ENCODE data around the gene NEUROD4. TPM values are rescaled to one million over a fixed set of nuclear protein-coding genes. Genes with fewer than 3 reads are reported as not detected.

Gene NEUROD4
- total and polyA plus RNA-seq, 8 donors = 0.04 TPM; not detected in 6

DNA sequence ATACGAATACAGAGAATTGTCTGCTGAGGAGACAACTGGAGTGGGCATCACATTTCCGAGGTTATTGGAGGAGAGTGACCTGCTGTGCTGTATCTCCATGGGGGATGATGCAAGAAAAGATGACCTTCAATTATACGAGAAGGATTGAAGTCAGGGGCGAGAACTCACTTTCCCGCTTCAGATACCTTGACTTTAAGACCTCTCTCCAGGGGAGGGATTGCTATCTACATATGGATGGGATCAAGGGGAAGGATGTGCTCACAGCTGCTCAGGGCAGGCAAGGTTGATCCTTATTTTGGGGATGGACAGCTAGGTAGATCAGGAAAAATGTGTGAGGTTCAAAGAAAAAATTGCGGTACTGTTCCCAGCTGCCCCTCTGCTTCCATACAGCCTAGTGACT is 24.4 kb downstream of the NEUROD4 start:
- Histone ChIP-seq H3K9me3 (no peaks in the 10 kb centered on the region), H3K4me3 (no peak overlapping the region), H3K27me3 (peaks cover 0 to 18% of the 10 kb centered on the region in 2 donors), H3K27ac (peak overlapping the region in 1 of 2 donors; percentile 14), H3K36me3 (no peaks in the 10 kb centered on the region), H3K4me1 (peaks cover 0 to 26% of the 10 kb centered on the region in 2 donors)
- ATAC-seq (no peak), DNase-seq (no peak)
- TF ChIP-seq, protein P1, sequence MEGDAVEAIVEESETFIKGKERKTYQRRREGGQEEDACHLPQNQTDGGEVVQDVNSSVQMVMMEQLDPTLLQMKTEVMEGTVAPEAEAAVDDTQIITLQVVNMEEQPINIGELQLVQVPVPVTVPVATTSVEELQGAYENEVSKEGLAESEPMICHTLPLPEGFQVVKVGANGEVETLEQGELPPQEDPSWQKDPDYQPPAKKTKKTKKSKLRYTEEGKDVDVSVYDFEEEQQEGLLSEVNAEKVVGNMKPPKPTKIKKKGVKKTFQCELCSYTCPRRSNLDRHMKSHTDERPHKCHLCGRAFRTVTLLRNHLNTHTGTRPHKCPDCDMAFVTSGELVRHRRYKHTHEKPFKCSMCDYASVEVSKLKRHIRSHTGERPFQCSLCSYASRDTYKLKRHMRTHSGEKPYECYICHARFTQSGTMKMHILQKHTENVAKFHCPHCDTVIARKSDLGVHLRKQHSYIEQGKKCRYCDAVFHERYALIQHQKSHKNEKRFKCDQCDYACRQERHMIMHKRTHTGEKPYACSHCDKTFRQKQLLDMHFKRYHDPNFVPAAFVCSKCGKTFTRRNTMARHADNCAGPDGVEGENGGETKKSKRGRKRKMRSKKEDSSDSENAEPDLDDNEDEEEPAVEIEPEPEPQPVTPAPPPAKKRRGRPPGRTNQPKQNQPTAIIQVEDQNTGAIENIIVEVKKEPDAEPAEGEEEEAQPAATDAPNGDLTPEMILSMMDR (IDR thresholded peaks at IDR 0.05) = no peak
- intact Hi-C loops (cut with DNase I) = no loop called here

DNA sequence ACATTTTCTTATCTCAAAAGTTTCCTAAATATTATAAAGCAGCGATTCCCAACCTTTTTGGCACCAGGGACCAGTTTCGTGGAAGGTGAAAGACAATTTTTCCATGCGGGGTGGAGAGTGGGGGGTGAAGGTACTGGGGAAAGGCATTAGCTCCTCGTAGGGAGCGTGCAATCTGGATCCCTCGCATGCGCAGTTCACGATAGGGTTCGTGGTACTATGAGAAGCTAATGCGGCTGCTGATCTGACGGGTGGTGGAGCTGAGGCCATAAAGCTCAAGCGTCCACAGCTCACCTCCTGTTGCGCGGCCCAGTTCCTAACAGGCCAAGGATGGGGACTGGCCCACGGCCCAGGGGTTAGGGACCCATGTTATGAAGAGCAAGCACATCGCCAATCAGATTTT is 29.9 kb downstream of the NEUROD4 start:
- Histone ChIP-seq H3K36me3 (no peaks in the 10 kb centered on the region), H3K9me3 (no peaks in the 10 kb centered on the region), H3K4me3 (no peak overlapping the region), H3K4me1 (no peaks in the 10 kb centered on the region), H3K27ac (no peak overlapping the region), H3K27me3 (no peaks in the 10 kb centered on the region)
- DNase-seq (peak in 1 of 4 donors; percentile 56), ATAC-seq (no peak)
- TF ChIP-seq, protein P1 (IDR thresholded peaks at IDR 0.05) = no peak
- intact Hi-C loops (cut with DNase I) = no loop called here

DNA sequence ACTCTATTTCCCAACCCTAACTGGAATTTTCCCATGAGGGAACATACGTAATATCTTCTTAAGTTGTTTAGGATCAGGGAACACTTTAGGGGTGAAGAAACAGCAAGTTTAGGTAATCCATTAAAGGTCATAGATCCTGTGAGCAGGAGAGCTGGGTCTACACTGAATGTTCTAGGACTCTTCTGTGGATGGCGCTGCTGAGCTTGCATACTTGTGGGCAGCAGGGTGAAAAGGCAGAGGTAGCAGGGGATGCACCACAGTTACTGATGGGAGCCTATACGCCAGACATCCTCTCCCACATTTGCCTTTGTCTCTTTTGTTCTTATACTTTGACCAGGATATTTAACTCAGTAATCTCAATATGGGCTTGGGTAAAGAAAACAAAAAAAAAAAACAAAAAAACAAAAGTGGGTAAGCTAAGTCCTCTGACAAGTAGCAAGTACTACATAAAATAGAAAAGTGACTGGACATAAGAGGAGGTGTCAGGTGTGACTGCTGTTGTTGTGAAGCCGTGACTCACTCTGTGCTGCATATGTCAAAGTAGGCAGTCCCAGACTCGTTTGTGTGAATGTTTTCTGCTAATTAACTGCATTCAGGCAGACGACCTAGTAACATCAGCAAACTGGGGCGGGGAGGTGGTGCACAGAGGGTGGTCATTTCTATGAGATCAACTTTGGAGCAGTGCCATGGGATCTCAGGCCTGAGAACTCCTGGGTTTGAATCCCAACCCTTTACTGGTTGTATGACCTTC is 31.6 kb downstream of the NEUROD4 start:
- no peak for DNase-seq
- no peak overlapping the region for H3K4me3 ChIP-seq
- H3K4me1 ChIP-seq = no peaks in the 10 kb centered on the region
- TF ChIP-seq, protein P1 (IDR thresholded peaks at IDR 0.05) = no peak
- H3K27ac ChIP-seq = no peak overlapping the region
- no peak for ATAC-seq
- H3K36me3 ChIP-seq = no peaks in the 10 kb centered on the region
- H3K9me3 ChIP-seq = no peaks in the 10 kb centered on the region
- H3K27me3 ChIP-seq = no peaks in the 10 kb centered on the region
- intact Hi-C loops (cut with DNase I) = no loop called here

DNA sequence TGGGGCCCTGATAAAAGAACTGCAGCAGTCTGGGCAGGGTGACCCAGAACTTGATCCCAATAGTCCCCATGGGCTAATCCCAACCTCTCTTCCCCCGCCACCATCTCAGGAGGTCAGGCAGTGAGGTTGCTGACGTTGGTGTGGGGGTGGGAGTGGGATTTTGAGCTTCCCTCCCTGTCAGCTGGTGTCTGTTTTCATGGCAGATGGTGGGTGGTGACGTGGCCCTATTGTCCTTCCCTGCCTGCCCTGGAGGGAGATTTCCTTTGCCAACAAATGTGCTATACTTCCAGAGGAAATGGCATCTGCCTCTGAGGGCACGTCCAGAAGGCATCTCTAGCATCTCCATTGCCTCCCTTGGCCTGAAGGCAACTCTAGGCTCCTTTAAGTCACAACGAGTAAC is 37.7 kb downstream of the NEUROD4 start:
- H3K9me3 ChIP-seq = no peaks in the 10 kb centered on the region
- TF ChIP-seq, protein P1 (IDR thresholded peaks at IDR 0.05) = no peak
- H3K27ac ChIP-seq = no peak overlapping the region
- ATAC-seq (no peak), DNase-seq (no peak)
- no peak overlapping the region for H3K4me3 ChIP-seq
- H3K4me1 ChIP-seq = no peaks in the 10 kb centered on the region
- peaks cover 5 to 9% of the 10 kb centered on the region in 2 donors for H3K27me3 ChIP-seq
- H3K36me3 ChIP-seq = no peaks in the 10 kb centered on the region
- intact Hi-C loops (cut with DNase I) = no loop called here

DNA sequence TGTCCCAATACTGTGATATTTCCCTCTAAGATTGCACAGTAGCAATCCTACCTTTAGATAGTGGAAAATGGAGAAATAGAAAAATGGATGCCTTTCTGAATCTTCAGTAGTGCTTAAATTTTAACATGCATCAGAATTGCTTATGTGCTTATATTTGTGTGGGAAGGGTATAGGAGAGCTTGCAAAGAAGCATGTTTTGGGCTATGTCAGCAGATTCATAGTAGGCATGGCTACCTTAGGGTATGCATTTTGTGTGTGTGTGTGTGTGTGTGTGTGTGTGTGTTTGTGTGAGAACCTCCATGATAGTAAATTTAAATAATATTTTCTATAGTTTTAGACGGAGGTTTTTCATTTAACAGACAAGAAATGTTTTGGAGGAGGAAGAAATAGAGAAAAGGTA is 38.3 kb downstream of the NEUROD4 start:
- no peak overlapping the region for H3K27ac ChIP-seq
- no peaks in the 10 kb centered on the region for H3K36me3 ChIP-seq
- no peak overlapping the region for H3K4me3 ChIP-seq
- H3K4me1 ChIP-seq = no peaks in the 10 kb centered on the region
- ATAC-seq (no peak), DNase-seq (no peak)
- intact Hi-C loops (cut with DNase I) = no loop called here
- peaks cover 5 to 15% of the 10 kb centered on the region in 2 donors for H3K27me3 ChIP-seq
- no peaks in the 10 kb centered on the region for H3K9me3 ChIP-seq
- TF ChIP-seq, protein P1 (IDR thresholded peaks at IDR 0.05) = no peak

Data from left lung (tissue), 10 donors.